H1 (cell line): ENCODE measurements around the gene LDLRAP1. TPM values are rescaled to one million over a fixed set of nuclear protein-coding genes. Genes with fewer than 3 reads are reported as not detected.
A peak's percentile ranks its signal among the peaks of the same experiment; 100 is the strongest.

Experiments
- CTCF ChIA-PET: fragments of 300-600 bp; sonication (Branson Sonifier 250); formaldehyde crosslinking; loops from one replicate; lab custom pipeline; 2021; ENCODE audit not compliant: partially characterized antibody; lab: Charles Lee
- POLR2A ChIA-PET: fragments of 300-600 bp; sonication (Branson Sonifier 250); formaldehyde crosslinking; loops from one replicate; lab custom pipeline; 2021; ENCODE audit warnings: inconsistent platforms; ENCODE audit not compliant: partially characterized antibody; lab: Charles Lee
- DNase-seq, 2 experiments: peaks; one replicate each; pipeline versions ENCODE4 v3.0.0 to v3.0.0-alpha.2; 2010 to 2022; ENCODE audit warnings: low spot score in 2 of 2, low read depth in 1 of 2, mixed read lengths in 1 of 2
- FAIRE-seq: peaks from 2 replicates; lab custom pipeline; 2011; peaks lifted over from hg19 to GRCh38; lab: Jason Lieb, UNC
- H2AFZ ChIP-seq: 2 replicates; pipeline ENCODE4 v1.8.1; 2012; ENCODE audit warnings: low read length, inconsistent platforms
- H2AK5ac ChIP-seq: 2 replicates; pipeline ENCODE4 v1.6.1; 2013; ENCODE audit warnings: low read depth, low read length
- H2BK120ac ChIP-seq: replicated peaks from 2 replicates; pipeline ENCODE3; 2013; ENCODE audit warnings: low read depth, low read length, inconsistent platforms
- H2BK12ac ChIP-seq: 2 replicates; pipeline ENCODE4 v1.6.1; 2013; ENCODE audit warnings: low read depth, low read length
- H2BK15ac ChIP-seq: 2 replicates; pipeline ENCODE4 v1.6.1; 2013; ENCODE audit warnings: low read length
- H2BK20ac ChIP-seq: 2 replicates; pipeline ENCODE4 v1.6.1; 2013; ENCODE audit warnings: low read length
- H2BK5ac ChIP-seq: 2 replicates; pipeline ENCODE4 v1.6.1; 2013; ENCODE audit warnings: low read depth, low read length
- H3K14ac ChIP-seq: 2 replicates; pipeline ENCODE4 v1.6.1; 2013; ENCODE audit warnings: inconsistent platforms; ENCODE audit not compliant: insufficient read length
- H3K18ac ChIP-seq: 2 replicates; pipeline ENCODE4 v1.6.1; 2013; ENCODE audit warnings: low read length; ENCODE audit errors: extremely low read depth
- H3K23ac ChIP-seq: 2 replicates; pipeline ENCODE4 v1.6.1; 2013; ENCODE audit warnings: inconsistent platforms; ENCODE audit not compliant: insufficient read length
- H3K23me2 ChIP-seq: 2 replicates; pipeline ENCODE4 v1.6.1; 2013; ENCODE audit warnings: low read depth, low read length
- H3K27ac ChIP-seq: 2 replicates; pipeline ENCODE4 v1.6.1; 2011; ENCODE audit warnings: low read depth, low read length, inconsistent platforms
- H3K27me3 ChIP-seq, 4 experiments: replicated peaks in 1 of 4; 1 replicate in 1 of 4; 2 replicates in 3 of 4; pipeline versions ENCODE4 v1.6.1 to v1.8.1; 2011 to 2013; ENCODE audit warnings: low read length in 3 of 4, mild to moderate bottlenecking in 3 of 4, inconsistent platforms in 2 of 4, mixed read lengths in 2 of 4, moderate library complexity in 1 of 4; ENCODE audit not compliant: control insufficient read depth in 3 of 4, insufficient read depth in 3 of 4; ENCODE audit errors: extremely low read depth in 1 of 4
- H3K36me3 ChIP-seq, 4 experiments: 2 replicates each; pipeline versions ENCODE4 v1.6.1 to v1.8.1; 2011 to 2013; ENCODE audit warnings: mild to moderate bottlenecking in 4 of 4, low read length in 3 of 4, moderate library complexity in 2 of 4, control low read depth in 1 of 4, inconsistent platforms in 1 of 4; ENCODE audit not compliant: insufficient read depth in 4 of 4, control insufficient read depth in 2 of 4
- H3K4ac ChIP-seq: replicated peaks from 2 replicates; pipeline ENCODE3; 2013; ENCODE audit warnings: low read length, low read depth, mixed read lengths, inconsistent platforms; ENCODE audit not compliant: insufficient read length
- H3K4me1 ChIP-seq, 4 experiments: replicated peaks in 1 of 4; 1 replicate in 1 of 4; 2 replicates in 3 of 4; pipeline versions ENCODE4 v1.6.1 to v1.8.1; 2011 to 2013; ENCODE audit warnings: low read length in 3 of 4, inconsistent platforms in 2 of 4, mixed read lengths in 1 of 4; ENCODE audit not compliant: insufficient read depth in 4 of 4, control insufficient read depth in 3 of 4
- H3K4me2 ChIP-seq, 2 experiments: 2 replicates each; pipeline versions ENCODE4 v1.6.1 to v1.8.1; 2011 to 2013; ENCODE audit warnings: low read depth in 2 of 2, low read length in 2 of 2, control low read depth in 1 of 2, inconsistent platforms in 1 of 2, mild to moderate bottlenecking in 1 of 2; ENCODE audit not compliant: insufficient read depth in 1 of 2
- H3K4me3 ChIP-seq, 4 experiments: fragments of 200-600, 300-600 bp in 1 of 4; sonication (generic), shearing (Covaris generic), sonication (Bioruptor Twin) in 1 of 4; 2 replicates each; pipeline versions ENCODE4 v1.5.1 to v1.8.1; 2011 to 2016; ENCODE audit warnings: low read length in 4 of 4, low read depth in 3 of 4, control low read depth in 2 of 4, inconsistent platforms in 2 of 4, mild to moderate bottlenecking in 2 of 4, mixed read lengths in 1 of 4, moderate library complexity in 1 of 4; ENCODE audit not compliant: insufficient read depth in 2 of 4; ENCODE audit errors: extremely low read depth in 1 of 4
- H3K56ac ChIP-seq: replicated peaks from 2 replicates; pipeline ENCODE3; 2013; ENCODE audit warnings: low read depth, mild to moderate bottlenecking, mixed read lengths, low read length, inconsistent platforms; ENCODE audit not compliant: insufficient read length
- H3K79me1 ChIP-seq: 2 replicates; pipeline ENCODE4 v1.6.1; 2013; ENCODE audit warnings: low read depth, low read length, control low read depth
- H3K79me2 ChIP-seq, 2 experiments: 2 replicates each; pipeline versions ENCODE4 v1.6.1 to v1.8.1; 2012 to 2013; ENCODE audit warnings: low read length in 2 of 2, mild to moderate bottlenecking in 2 of 2, inconsistent platforms in 1 of 2; ENCODE audit not compliant: insufficient read depth in 2 of 2, control insufficient read depth in 1 of 2
- H3K9ac ChIP-seq, 4 experiments: replicated peaks in 1 of 4; 1 replicate in 1 of 4; 2 replicates in 3 of 4; pipeline versions ENCODE4 v1.6.1 to v1.8.1; 2011 to 2013; ENCODE audit warnings: low read depth in 3 of 4, low read length in 3 of 4, control low read depth in 2 of 4, mild to moderate bottlenecking in 2 of 4, moderate library complexity in 2 of 4, inconsistent platforms in 1 of 4; ENCODE audit errors: extremely low read depth in 1 of 4
- H3K9me3 ChIP-seq, 2 experiments: 2 replicates each; pipeline versions ENCODE4 v1.6.1 to v1.8.1; 2012 to 2013; ENCODE audit warnings: mild to moderate bottlenecking in 2 of 2, moderate library complexity in 2 of 2, control low read depth in 1 of 2, inconsistent platforms in 1 of 2, low read depth in 1 of 2, low read length in 1 of 2, mixed read lengths in 1 of 2; ENCODE audit not compliant: insufficient read depth in 2 of 2
- H4K20me1 ChIP-seq, 2 experiments: replicated peaks in 1 of 2; 2 replicates each; pipeline versions ENCODE3 to v1.8.1; 2011 to 2013; ENCODE audit warnings: inconsistent platforms in 2 of 2, low read length in 2 of 2, mild to moderate bottlenecking in 1 of 2; ENCODE audit not compliant: insufficient read depth in 2 of 2, control insufficient read depth in 1 of 2
- H4K5ac ChIP-seq: 2 replicates; pipeline ENCODE4 v1.6.1; 2013; ENCODE audit warnings: low read length, low read depth, mixed read lengths, inconsistent platforms; ENCODE audit not compliant: insufficient read length
- H4K8ac ChIP-seq: 2 replicates; pipeline ENCODE4 v1.8.0; 2013; ENCODE audit warnings: mild to moderate bottlenecking, moderate library complexity, low read length, inconsistent platforms; ENCODE audit not compliant: insufficient read depth; ENCODE audit errors: extremely low read depth
- H4K91ac ChIP-seq: replicated peaks from 2 replicates; pipeline ENCODE3; 2013; ENCODE audit warnings: low read length, mixed read lengths, inconsistent platforms; ENCODE audit not compliant: insufficient read length
- CTBP2 ChIP-seq: IDR thresholded peaks from 2 replicates; pipeline ENCODE4 v1.7.0; 2011; ENCODE audit warnings: borderline replicate concordance, mild to moderate bottlenecking, moderate library complexity, mixed read lengths, low read length; ENCODE audit not compliant: insufficient read depth, insufficient read length
- FOSL1 ChIP-seq: IDR thresholded peaks from 2 replicates; pipeline ENCODE4 v1.6.1; 2011; ENCODE audit warnings: mild to moderate bottlenecking, low read depth, low read length, moderate library complexity; ENCODE audit not compliant: insufficient read depth
- HDAC6 ChIP-seq: IDR thresholded peaks from one replicate; pipeline ENCODE4 v1.7.1; 2012; ENCODE audit warnings: low read depth, mild to moderate bottlenecking, inconsistent platforms, low read length, moderate library complexity
- KDM5A ChIP-seq: fragments of 200-600 bp; IDR thresholded peaks from 2 replicates; pipeline ENCODE4 v1.7.1; 2012; ENCODE audit warnings: mild to moderate bottlenecking, low read length, inconsistent platforms, mixed read lengths
- NRF1 ChIP-seq: IDR thresholded peaks from 2 replicates; pipeline ENCODE4 v1.6.1; 2011; ENCODE audit warnings: mild to moderate bottlenecking, low read depth, low read length, improper control_type of control experiment
- RAD21 ChIP-seq, 2 experiments: IDR thresholded peaks in 1 of 2; conservative IDR thresholded peaks in 1 of 2; 2 replicates each; pipeline ENCODE4 v1.6.1; 2011; ENCODE audit warnings: low read depth in 2 of 2, low read length in 2 of 2, improper control_type of control experiment in 1 of 2, inconsistent platforms in 1 of 2, mild to moderate bottlenecking in 1 of 2, moderate library complexity in 1 of 2
- RFX5 ChIP-seq: IDR thresholded peaks from 2 replicates; pipeline ENCODE4 v1.6.1; 2011; ENCODE audit warnings: low read depth, low read length, improper control_type of control experiment, borderline replicate concordance
- TAF1 ChIP-seq: IDR thresholded peaks from 2 replicates; pipeline ENCODE4 v1.6.1; 2011; ENCODE audit warnings: mild to moderate bottlenecking, low read depth, low read length
- TCF12 ChIP-seq: IDR thresholded peaks from 2 replicates; pipeline ENCODE4 v1.6.1; 2011; ENCODE audit warnings: low read depth, mild to moderate bottlenecking, low read length
- YY1 ChIP-seq: IDR thresholded peaks from 2 replicates; pipeline ENCODE4 v1.6.1; 2011; ENCODE audit warnings: low read depth, mild to moderate bottlenecking, low read length
- WGBS, 2 experiments: shearing (Covaris generic) in 1 of 2; methylation state at CpG; one replicate each; pipeline versions ENCODE4 v1.1.6 to v1.1.7; 2013 to 2015; ENCODE audit warnings: low lambda C conversion rate in 2 of 2, mixed read lengths in 2 of 2, inconsistent platforms in 1 of 2, low coverage in 1 of 2, missing lambda C conversion rate in 1 of 2; ENCODE audit not compliant: insufficient replicate concordance in 2 of 2, insufficient coverage in 1 of 2, insufficient read length in 1 of 2; ENCODE audit errors: extremely low coverage in 1 of 2, missing lambda C conversion rate in 1 of 2; 5-methylcytosine and 5-hydroxymethylcytosine counted together
- polyA plus RNA-seq, 7 experiments: library from polyadenylated mRNA; depleted of rRNA in 3 of 7; stranded (reverse) in 5 of 7; unstranded in 2 of 7; fragments of >200 nt in 5 of 7; fragments of 200-250 nt in 2 of 7; gene quantifications; 1 replicate in 5 of 7; 2 replicates in 1 of 7; 4 replicates in 1 of 7; pipeline versions ENCODE4 v1.2.1 to v1.2.3, GENCODE V29; 2011 to 2013; ENCODE audit warnings: missing spikeins in 2 of 7, mixed read lengths in 2 of 7
- total RNA-seq: library from RNA; stranded (reverse); fragmentation: NEBNext Ultra II Directional; extraction: Animal tissue kit (Norgen Biotek cat#: 25700); gene quantifications from 2 replicates; pipeline ENCODE4 v1.2.1, GENCODE V29; 2021
- TF ChIP-seq, protein P1 (sequence below): IDR thresholded peaks from 2 replicates; pipeline ENCODE4 v1.6.1; 2012; ENCODE audit warnings: inconsistent platforms
- TF ChIP-seq, protein P2 (sequence below): IDR thresholded peaks from 2 replicates; pipeline ENCODE4 v1.6.1; 2012; ENCODE audit warnings: inconsistent platforms

The LDLRAP1 gene
- total and polyA plus RNA-seq, 2 of the 8 experiments (the other 6 are each of a cell fraction or from before 2014, with no cell fraction given) = 12.8 to 13.2 TPM

DNA sequence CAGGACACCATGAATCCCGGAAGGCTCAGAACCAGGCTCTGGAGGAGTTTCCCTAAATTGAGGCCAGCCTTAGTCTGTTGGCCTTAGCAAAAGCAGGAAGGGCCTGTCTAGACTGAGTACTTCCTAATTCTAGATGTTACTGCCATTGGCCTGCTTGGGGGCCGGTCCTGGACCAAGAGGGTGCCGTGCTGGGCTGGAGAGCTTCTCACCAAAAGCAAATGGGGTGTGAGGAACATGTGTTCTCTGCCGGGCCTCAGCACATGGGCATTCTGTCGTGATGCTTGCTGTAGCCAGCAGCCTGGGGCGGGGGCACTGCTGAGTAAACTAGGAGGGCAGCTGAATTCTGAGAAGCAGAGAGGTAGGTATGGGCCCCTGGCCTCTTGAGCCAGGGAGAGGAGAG is 37.5 kb downstream of the LDLRAP1 start:
- Histone ChIP-seq H3K18ac (no peak overlapping the region; the same call in 1 of the 2 replicates), H3K27ac (no peak overlapping the region), H3K4ac (no peak overlapping the region), H4K20me1 (peaks cover 0 to 2% of the 10 kb centered on the region in 2 experiments), H2BK12ac (no peak overlapping the region), H4K5ac (no peak overlapping the region), H3K4me3 (no peak overlapping the region), H3K4me1 (peaks cover 0 to 13% (median 10%) of the 10 kb centered on the region in 4 experiments; a peak in 5 of 7 replicates), H3K9me3 (no peaks in the 10 kb centered on the region), H2BK15ac (0 out of 2 replicates have a peak overlapping the region, but pooled peaks have one; percentile 1), H3K23me2 (no peaks in the 10 kb centered on the region), H3K79me2 (no peaks in the 10 kb centered on the region), H3K9ac (no peak overlapping the region; a peak in 1 of 7 replicates), H4K91ac (no peak overlapping the region), H3K56ac (no peak overlapping the region), H4K8ac (no peak overlapping the region), H3K79me1 (no peaks in the 10 kb centered on the region), H2AFZ (0 out of 2 replicates have a peak overlapping the region, but pooled peaks have one; percentile 42), H3K27me3 (no peaks in the 10 kb centered on the region; a peak in 2 of 7 replicates), H2BK20ac (0 out of 2 replicates have a peak overlapping the region, but pooled peaks have one; percentile 80), H2BK120ac (no peak overlapping the region), H3K23ac (no peak overlapping the region), H3K36me3 (no peaks in the 10 kb centered on the region), H2AK5ac (0 out of 2 replicates have a peak overlapping the region, but pooled peaks have one; percentile 65), H3K4me2 (no peak overlapping the region), H3K14ac (no peak overlapping the region), H2BK5ac (no peak overlapping the region)
- DNase-seq = no peak
- ChIA-PET CTCF (interaction anchor here (0.6 to 9.6 kb wide), 22 partner anchors 9 to 227 kb away, joined by 3 to 92 read pairs (median 4); partner anchors contain the start of gene MAN1C1), POLR2A (interaction anchor here (0.5 to 1.2 kb wide), 4 partner anchors 9 to 240 kb away, joined by 3 to 4 read pairs (median 3); no protein-coding TSS in a partner anchor)
- no peak for FAIRE-seq
- WGBS, 2 experiments = 67% methylated on average over 6 of the region's 6 CpGs; no CpG with 5 or more reads in 1 of the 2 experiments
- TF ChIP-seq CTBP2 = no peak
- TF ChIP-seq, protein P1, sequence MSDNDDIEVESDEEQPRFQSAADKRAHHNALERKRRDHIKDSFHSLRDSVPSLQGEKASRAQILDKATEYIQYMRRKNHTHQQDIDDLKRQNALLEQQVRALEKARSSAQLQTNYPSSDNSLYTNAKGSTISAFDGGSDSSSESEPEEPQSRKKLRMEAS = peak; percentile 97
- no peak for TF ChIP-seq HDAC6
- TF ChIP-seq TCF12 = no peak
- TF ChIP-seq, protein P2, sequence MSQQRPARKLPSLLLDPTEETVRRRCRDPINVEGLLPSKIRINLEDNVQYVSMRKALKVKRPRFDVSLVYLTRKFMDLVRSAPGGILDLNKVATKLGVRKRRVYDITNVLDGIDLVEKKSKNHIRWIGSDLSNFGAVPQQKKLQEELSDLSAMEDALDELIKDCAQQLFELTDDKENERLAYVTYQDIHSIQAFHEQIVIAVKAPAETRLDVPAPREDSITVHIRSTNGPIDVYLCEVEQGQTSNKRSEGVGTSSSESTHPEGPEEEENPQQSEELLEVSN = peak; percentile 95
- no peak for TF ChIP-seq RFX5
- no peak for TF ChIP-seq YY1
- no peak for TF ChIP-seq TAF1
- peak; percentile 12 to 33; a peak in 2 of 4 replicates for TF ChIP-seq RAD21 (IDR thresholded peaks at IDR 0.05 in 1 of 2, conservative IDR thresholded peaks at IDR 0.05 in 1 of 2; ENCODE audit: low read depth in 2 of 2, low read length in 2 of 2)
- no peak for TF ChIP-seq FOSL1
- no peak for TF ChIP-seq KDM5A
- TF ChIP-seq NRF1 = no peak
